Activated T-cell treated with anti-CD3 and anti-CD28 coated beads, Interleukin-2, amount 50 U/mL, for 48 hours (primary cell): ENCODE data around the gene TRIM66.

Experiments used
- DNase-seq, 2 experiments: peaks; one replicate each; pipeline ENCODE4 v3.0.0-alpha.2; 2020

The TRIM66 gene

DNA sequence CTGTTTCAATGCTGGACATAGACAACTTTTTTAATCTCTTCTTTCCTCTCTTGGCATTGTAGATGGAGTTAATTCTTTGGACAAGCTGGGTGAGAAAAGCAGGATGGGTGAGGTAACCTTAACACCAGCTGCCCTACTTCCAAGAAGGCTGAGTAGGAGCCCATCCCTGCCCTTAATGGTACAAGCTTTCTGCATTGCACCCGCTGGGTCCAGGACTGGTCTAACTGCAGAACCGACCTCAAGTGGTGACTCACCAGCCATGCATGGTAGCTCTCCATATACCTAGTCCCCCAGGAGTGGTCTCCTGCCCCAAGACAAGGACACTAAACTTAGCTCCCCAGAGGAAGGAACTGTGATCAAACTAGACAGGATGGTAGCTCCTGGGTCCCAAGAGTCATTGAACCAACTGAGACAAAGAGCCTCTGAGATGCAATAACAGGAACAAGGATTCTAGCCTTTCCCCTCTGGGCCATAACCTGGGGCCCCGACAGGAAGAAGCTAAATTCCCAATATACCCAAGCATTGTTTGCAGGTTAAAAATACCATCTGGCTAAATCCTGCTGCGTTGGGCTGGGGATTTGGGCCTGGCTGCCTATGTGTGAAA, 32.3 kb upstream of the TRIM66 start:
- no peak for DNase-seq

DNA sequence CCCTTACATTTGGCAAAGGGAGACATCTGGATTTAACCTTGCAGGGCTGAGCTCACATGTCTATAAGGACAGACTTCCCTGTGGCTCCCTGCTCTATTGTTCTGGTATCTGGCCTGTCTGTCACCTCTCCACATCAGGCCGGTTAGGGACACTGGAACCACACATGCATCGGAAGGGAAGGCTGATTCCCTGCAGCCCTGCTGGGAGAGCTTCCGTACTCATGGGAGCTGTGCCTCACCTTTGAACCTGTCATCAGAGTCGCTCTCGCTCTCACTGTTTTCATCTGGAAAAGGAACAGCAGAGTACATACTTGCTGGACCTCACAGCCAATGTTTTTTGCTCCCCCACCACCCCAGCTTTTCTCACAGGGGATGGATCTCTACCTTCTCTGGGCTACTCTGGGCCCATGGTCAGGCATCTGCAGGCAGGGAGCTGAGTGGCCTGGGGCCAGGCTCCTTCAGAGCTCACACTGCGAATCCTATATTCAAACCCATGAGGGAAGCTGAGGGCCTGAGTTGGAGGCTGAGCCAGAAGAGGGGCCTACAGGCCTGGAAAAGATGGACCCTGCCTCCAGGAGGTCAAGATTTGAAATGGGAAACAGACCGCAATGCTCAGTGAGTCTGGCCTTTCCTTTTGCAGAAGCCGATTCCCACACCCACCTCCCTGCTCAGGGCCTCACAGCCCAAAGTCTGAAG, 31.4 kb upstream of the TRIM66 start:
- no peak for DNase-seq

GRCh38 chr11:8712506-8712905, 30.0 kb upstream of the TRIM66 start:
- DNase-seq = no peak

DNA sequence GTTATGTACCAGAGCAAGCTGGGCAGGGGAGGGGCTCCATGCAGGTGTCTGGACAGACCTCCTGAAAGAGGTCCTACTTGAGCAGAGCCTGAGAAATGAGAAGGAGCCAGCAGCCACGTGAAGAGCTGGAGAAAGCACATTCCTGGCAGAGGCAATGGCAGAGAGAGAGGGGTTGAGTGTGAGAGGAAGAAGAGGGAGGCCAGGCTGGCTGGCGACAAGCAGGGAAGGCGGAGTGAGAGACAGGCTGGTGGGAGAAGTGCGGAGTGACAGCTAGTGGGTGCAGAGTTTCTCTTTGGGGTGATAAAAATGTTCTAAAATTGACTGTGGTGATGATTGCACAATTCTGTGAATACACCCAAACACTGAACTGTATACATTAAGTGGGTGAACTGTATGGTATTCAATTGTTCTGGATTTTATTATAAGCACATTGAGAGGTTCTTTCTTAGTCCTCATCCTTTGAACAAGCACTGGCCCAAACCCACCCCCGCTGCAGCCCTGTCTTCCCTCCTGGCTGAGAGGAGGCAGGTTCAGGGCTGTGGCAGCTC, 29.5 kb upstream of the TRIM66 start:
- no peak for DNase-seq

- DNase-seq = no peak
Observed at GRCh38 chr11:8709777-8710176, 27.3 kb upstream of the TRIM66 start.

- no peak for DNase-seq
Observed at GRCh38 chr11:8709002-8709672, 26.7 kb upstream of the TRIM66 start.

- no peak for DNase-seq
Observed at GRCh38 chr11:8707541-8708191, 25.2 kb upstream of the TRIM66 start.

DNA sequence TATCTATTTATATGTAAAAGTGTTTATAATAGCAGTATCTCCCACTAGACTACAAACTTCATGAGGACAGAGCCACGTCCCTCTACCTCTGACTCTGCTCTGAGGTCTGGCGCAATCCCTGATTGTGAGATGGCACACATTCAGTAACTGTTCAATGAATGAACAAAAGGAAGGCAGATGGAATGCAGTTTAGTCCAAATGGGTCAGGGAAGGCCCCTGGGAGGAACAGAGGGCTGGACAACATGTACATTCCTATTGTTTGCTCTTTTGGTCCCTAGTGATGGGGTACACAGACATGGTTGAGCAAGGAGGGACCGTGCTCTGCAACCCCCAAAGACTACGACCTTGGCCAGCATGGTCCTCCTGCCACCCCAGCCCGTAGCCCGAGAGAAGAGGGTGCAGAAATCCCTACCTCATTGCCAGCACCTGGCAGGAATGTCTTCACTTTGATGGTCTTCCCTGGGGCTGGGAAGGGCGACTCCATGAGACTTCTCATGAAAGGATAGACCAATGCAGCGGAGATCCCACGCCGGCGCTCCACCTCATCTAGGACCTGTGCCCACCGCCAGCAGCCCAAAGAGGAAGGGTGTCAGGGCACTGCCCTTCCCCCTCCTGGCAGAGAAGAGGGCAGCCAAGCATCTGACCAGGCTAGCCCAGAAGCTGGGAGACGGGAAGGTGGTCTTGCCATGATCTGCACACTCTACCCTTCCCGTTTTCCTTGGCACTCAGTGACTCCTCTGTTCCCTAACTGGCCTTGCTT, 24.4 kb upstream of the TRIM66 start:
- no peak for DNase-seq

- DNase-seq = no peak
Observed at GRCh38 chr11:8705146-8705545, 22.7 kb upstream of the TRIM66 start.

DNA sequence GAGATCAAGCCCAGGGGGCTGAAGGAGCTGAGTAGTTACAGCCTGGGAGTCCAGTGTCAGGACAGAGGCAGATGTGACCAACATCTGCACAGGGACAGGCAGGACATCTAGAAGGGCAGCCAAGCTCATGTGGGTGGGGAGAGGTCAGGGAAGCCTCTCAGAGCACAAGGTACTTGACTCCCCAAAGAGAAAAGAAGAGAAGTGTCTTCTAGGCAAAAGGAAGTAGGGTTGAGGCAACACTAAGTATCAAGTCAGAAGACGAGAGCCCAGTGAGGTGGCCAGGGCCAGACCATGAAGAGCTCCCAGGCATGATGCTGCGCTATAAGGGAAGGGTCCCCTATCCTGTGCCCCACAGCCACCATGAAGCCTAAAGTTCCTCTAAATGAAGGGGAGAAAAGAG, 21.7 kb upstream of the TRIM66 start:
- DNase-seq = no peak

- no peak for DNase-seq
Observed at GRCh38 chr11:8702598-8702915, 20.1 kb upstream of the TRIM66 start.

DNA sequence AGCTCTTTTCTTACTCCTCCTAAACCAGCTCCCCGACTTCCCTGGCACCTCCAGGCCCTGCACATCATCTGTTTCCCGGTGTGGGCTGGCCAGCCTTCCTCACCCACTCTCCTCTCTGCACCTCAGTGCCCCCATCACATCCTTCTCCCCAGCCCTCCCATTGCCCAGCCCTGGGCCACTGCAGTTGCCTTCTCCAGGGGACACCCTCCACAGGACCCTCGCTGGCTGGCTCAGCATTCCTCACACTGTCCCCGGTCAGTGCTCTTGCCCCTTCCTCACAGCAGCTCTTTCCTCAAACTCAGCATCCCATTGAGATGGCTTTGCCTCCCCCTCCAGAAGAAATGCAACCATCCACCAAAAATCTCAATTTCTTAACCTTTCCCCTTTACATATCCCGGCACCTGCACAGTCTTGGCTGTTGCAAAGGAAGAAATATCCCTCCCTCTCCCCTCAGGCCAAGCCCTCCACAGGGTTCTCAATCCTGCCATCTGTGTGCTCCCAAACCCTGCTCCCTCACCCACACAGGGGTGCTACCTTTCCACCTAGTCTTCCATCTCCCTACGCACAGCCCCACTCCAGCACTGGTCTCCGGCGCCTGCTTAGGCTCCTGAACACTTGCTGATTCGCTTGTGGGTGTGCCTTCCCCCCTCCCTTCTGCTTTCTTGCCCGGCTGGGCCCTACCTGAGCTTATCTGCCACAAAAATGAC, 19.6 kb upstream of the TRIM66 start:
- DNase-seq = no peak

DNA sequence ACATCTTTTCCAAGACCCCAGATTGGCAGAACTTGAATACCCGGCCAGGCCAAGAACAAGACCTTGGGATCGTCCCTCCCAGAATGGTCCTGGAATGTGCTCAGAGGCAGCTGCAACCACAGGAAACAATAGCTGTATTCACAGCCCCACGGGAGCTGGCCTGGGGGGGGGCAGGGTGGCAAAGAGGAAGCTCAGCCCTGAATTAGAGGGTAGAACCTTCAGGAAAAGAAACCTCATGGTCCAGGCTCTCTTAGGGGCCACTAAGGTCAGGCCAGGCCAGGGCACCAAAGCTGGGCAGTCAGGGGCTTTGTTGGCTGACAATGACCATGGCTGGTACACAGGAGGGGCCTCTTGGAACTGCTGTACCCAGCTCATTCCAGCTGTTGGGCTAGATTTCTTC, 17.4 kb upstream of the TRIM66 start:
- no peak for DNase-seq

DNA sequence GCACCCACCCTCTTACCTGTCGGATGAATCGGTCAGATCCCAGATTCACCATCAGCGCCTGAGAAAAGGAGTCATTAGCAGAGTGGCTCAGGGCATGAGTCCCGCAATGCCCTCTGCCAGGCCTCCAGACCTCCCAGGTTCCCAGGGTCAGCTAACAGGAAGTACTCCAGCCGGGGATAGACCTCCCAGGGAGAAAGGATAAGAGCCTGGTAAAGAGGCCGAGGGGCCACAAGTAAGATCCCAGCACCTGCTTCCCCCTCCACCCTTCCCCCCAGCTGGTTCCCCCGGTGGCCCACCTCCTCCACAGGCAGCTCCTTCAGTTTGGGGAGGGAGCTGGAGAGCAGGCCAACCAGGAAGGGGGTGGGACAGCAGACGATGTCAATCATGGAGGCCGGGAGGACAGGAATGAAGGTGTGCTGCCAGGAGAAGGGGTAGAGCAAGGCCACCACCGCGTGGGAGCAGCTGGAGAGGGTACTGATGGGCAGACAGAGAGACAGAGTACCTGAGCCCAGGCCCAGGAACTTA, 16.5 kb upstream of the TRIM66 start:
- DNase-seq = no peak

GRCh38 chr11:8698379-8698851, 15.9 kb upstream of the TRIM66 start:
- DNase-seq = no peak

- no peak for DNase-seq
Observed at GRCh38 chr11:8697054-8697453, 14.6 kb upstream of the TRIM66 start.

- DNase-seq = no peak
Observed at GRCh38 chr11:8694137-8694536, 11.7 kb upstream of the TRIM66 start.

DNA sequence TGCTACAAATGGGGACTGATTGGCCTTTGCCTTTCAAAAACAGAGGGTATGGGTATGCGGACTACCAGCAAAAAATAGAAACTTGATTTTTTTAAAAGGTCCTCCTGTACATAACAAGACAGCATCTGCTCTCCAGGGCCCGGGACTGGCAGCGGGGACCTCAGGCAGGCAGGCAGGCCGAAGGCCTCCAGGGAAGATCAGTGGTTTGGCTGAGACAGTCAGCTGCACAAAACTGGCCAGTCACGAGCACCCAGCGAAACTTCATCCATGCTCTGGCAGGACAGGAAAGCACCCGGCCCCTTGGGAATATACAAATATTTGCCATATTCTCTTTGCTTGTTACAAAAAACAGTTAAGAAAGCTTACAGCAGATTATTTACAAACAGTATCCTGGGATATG, 11.1 kb upstream of the TRIM66 start:
- no peak for DNase-seq

- no peak for DNase-seq
Observed at GRCh38 chr11:8693010-8693551, 10.6 kb upstream of the TRIM66 start.

- no peak for DNase-seq
Observed at GRCh38 chr11:8692417-8692816, 10.0 kb upstream of the TRIM66 start.

GRCh38 chr11:8691601-8692000, 9.1 kb upstream of the TRIM66 start:
- DNase-seq = no peak
